Measurements from ENCODE around the gene BTRC. TPM values are rescaled to one million over a fixed set of nuclear protein-coding genes. Genes with fewer than 3 reads are reported as not detected.

BTRC gene
- polyA plus RNA-seq, 2 of the 4 experiments (the other 2 are of a cell fraction) = 8.0 to 23.1 TPM

DNA sequence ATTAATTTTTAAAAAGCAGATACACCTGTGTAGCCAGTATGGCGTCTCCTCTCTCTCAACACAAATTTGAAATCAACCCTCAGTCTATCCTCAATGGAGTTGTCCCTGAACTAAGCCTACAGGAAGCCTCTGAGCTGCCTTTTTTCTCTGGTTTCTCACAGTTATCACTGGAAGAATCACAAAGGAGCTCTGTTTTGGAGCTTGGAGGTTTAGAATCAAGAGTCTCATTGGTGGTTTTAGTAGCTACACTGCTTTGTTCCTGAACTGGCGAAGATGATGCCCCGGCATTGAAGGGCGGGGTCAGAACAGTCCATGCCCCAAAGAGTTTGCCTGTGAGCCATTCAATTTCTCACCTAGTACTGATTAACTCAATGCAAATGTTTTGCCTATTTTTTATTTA lies 16.1 kb upstream of the BTRC start (continued):
- TF ChIP-seq CHD2 (IDR thresholded peaks at IDR 0.05; ENCODE audit: low read length, partially characterized antibody) (no peak), PHF8 (IDR thresholded peaks at IDR 0.05; ENCODE audit: borderline replicate concordance, low read depth) (no peak), MAFK (IDR thresholded peaks at IDR 0.05; ENCODE audit: partially characterized antibody) (no peak)

DNA sequence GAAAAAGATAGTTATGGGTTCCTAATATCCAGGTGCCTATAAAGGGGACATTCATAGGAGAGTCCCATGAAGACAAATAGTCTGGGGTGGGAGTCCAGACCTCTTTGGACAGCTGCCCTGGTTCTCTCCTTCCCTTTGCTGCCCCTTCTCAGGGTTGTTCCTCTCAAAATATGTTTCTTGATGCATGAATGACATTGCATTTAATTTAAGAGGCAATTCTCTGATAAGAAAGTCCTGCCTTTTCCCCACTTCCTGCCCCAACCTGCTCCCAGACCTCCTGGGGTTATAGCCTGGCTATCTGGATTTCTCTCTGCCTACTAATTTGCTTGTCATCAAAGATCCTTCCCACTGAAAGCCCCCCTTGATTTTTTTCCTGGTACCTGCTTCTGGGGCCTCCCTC lies 12.5 kb upstream of the BTRC start:
- no peak overlapping the region for H3K4me3 ChIP-seq
- no peak for FAIRE-seq
- H3K4me2 ChIP-seq = no peak overlapping the region
- DNase-seq (ENCODE audit: low read depth in 1 of 2, low spot score in 1 of 2) = no peak
- H3K4me1 ChIP-seq = peaks cover 5% of the 10 kb centered on the region; the same call in 1 of the 3 replicates
- ATAC-seq = no peak
- no peak for TF ChIP-seq RAD21 (conservative IDR thresholded peaks at IDR 0.05 in 1 of 2, IDR thresholded peaks at IDR 0.05 in 1 of 2)
- no peak for TF ChIP-seq EHF (CRISPR knock-in tag; IDR thresholded peaks at IDR 0.05)
- no peak for TF ChIP-seq FOSL2 (IDR thresholded peaks at IDR 0.05)
- no peak for TF ChIP-seq FOSL2 (CRISPR knock-in tag; IDR thresholded peaks at IDR 0.05)
- no peak for TF ChIP-seq EP300 (IDR thresholded peaks at IDR 0.05)
- no peak for TF ChIP-seq POLR2AphosphoS2 (conservative IDR thresholded peaks at IDR 0.05; ENCODE audit: low read length)
- no peaks in the 10 kb centered on the region for H3K9me3 ChIP-seq
- POLR2A ChIA-PET = no interaction called here
- CTCF ChIA-PET = no interaction called here
- no peak overlapping the region for H3K27ac ChIP-seq

DNA sequence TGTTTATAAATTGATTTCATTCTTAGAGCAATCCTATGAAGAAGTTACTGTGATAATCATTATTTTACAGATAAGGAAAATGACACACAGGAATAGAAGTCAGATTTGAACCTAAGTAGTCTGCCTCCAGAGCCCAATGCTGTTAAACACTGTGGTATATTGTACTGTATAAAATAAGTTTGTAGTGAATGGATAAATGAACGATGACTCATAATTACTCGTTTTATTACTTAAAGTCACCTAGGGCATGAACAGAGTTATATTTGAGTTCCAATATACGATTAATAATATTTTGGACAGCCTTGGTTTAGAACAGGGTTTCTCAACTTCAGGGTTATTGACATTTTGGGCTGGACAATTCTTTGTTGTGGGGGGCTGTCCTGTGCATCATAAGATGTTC lies 7.8 kb upstream of the BTRC start:
- ChIA-PET CTCF (no interaction called here), POLR2A (no interaction called here)
- TF ChIP-seq, protein P1, sequence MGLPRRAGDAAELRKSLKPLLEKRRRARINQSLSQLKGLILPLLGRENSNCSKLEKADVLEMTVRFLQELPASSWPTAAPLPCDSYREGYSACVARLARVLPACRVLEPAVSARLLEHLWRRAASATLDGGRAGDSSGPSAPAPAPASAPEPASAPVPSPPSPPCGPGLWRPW (IDR thresholded peaks at IDR 0.05) = no peak
- no peak for TF ChIP-seq FOSL2 (IDR thresholded peaks at IDR 0.05)
- peak; percentile 75 for TF ChIP-seq FOSL2 (CRISPR knock-in tag; IDR thresholded peaks at IDR 0.05)
- Histone ChIP-seq H3K4me1 (peaks cover 5% of the 10 kb centered on the region; the same call in 1 of the 3 replicates), H3K4me3 (no peak overlapping the region), H3K4me2 (peak overlapping the region; percentile 10; the same call in 1 of the 3 replicates), H3K9me3 (no peaks in the 10 kb centered on the region), H3K27ac (no peak overlapping the region)
- no peak for FAIRE-seq
- ATAC-seq = no peak
- no peak for DNase-seq (ENCODE audit: low read depth in 1 of 2, low spot score in 1 of 2)
- WGBS (ENCODE audit: missing lambda C conversion rate) = 15% methylated on average over 3 of the region's 3 CpGs

DNA sequence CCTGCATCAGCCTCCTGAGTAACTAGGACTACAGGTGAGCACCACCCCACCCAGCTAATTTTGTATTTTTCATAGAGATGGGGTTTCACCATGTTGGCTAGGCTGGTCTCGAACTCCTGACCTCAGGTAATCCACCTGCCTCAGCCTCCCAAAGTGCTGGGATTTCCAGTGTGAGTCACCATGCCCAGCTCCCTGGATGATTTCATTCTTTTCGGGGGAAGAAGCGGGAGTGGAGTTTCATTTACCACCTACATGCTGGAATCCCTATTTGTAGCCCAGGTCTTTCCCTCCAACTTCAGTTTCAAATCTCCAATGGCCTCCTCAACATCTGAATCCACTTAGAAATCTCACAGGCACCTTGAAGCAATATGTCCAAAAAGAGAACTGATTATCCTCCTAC lies 2.9 kb upstream of the BTRC start:
- no peak for FAIRE-seq
- Histone ChIP-seq H3K4me3 (no peak overlapping the region), H3K9me3 (no peaks in the 10 kb centered on the region), H3K4me2 (no peak overlapping the region), H3K4me1 (peaks cover 15% of the 10 kb centered on the region; the same call in 2 of the 3 replicates), H3K27ac (no peak overlapping the region)
- ChIA-PET POLR2A (no interaction called here), CTCF (interaction anchor here (0.5 kb wide), 1 partner anchor 45 kb away, joined by 3 read pairs; no protein-coding TSS in a partner anchor)
- TF ChIP-seq RAD21 (conservative IDR thresholded peaks at IDR 0.05 in 1 of 2, IDR thresholded peaks at IDR 0.05 in 1 of 2) = no peak
- TF ChIP-seq GATA3 (IDR thresholded peaks at IDR 0.05; ENCODE audit: borderline replicate concordance) = no peak
- TF ChIP-seq SMC3 (IDR thresholded peaks at IDR 0.05) = no peak
- no peak for TF ChIP-seq FOSL2 (IDR thresholded peaks at IDR 0.05)
- TF ChIP-seq FOSL2 (CRISPR knock-in tag; IDR thresholded peaks at IDR 0.05) = no peak
- TF ChIP-seq, protein P2, sequence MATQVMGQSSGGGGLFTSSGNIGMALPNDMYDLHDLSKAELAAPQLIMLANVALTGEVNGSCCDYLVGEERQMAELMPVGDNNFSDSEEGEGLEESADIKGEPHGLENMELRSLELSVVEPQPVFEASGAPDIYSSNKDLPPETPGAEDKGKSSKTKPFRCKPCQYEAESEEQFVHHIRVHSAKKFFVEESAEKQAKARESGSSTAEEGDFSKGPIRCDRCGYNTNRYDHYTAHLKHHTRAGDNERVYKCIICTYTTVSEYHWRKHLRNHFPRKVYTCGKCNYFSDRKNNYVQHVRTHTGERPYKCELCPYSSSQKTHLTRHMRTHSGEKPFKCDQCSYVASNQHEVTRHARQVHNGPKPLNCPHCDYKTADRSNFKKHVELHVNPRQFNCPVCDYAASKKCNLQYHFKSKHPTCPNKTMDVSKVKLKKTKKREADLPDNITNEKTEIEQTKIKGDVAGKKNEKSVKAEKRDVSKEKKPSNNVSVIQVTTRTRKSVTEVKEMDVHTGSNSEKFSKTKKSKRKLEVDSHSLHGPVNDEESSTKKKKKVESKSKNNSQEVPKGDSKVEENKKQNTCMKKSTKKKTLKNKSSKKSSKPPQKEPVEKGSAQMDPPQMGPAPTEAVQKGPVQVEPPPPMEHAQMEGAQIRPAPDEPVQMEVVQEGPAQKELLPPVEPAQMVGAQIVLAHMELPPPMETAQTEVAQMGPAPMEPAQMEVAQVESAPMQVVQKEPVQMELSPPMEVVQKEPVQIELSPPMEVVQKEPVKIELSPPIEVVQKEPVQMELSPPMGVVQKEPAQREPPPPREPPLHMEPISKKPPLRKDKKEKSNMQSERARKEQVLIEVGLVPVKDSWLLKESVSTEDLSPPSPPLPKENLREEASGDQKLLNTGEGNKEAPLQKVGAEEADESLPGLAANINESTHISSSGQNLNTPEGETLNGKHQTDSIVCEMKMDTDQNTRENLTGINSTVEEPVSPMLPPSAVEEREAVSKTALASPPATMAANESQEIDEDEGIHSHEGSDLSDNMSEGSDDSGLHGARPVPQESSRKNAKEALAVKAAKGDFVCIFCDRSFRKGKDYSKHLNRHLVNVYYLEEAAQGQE (IDR thresholded peaks at IDR 0.05) = no peak
- TF ChIP-seq, protein P3, sequence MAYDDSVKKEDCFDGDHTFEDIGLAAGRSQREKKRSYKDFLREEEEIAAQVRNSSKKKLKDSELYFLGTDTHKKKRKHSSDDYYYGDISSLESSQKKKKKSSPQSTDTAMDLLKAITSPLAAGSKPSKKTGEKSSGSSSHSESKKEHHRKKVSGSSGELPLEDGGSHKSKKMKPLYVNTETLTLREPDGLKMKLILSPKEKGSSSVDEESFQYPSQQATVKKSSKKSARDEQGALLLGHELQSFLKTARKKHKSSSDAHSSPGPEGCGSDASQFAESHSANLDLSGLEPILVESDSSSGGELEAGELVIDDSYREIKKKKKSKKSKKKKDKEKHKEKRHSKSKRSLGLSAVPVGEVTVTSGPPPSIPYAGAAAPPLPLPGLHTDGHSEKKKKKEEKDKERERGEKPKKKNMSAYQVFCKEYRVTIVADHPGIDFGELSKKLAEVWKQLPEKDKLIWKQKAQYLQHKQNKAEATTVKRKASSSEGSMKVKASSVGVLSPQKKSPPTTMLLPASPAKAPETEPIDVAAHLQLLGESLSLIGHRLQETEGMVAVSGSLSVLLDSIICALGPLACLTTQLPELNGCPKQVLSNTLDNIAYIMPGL (CRISPR knock-in tag; IDR thresholded peaks at IDR 0.05; ENCODE audit: borderline replicate concordance) = no peak
- no peak for TF ChIP-seq ZSCAN20 (CRISPR knock-in tag; IDR thresholded peaks at IDR 0.05)
- TF ChIP-seq EP300 (IDR thresholded peaks at IDR 0.05) = no peak
- no peak for TF ChIP-seq KDM1A (IDR thresholded peaks at IDR 0.05; ENCODE audit: low read depth)
- TF ChIP-seq JUNB (IDR thresholded peaks at IDR 0.05) = no peak
- TF ChIP-seq CEBPB (IDR thresholded peaks at IDR 0.05) = no peak
- no peak for TF ChIP-seq RFX5 (IDR thresholded peaks at IDR 0.05)
- no peak for ATAC-seq
- 38% methylated on average over 3 of the region's 3 CpGs for WGBS (ENCODE audit: missing lambda C conversion rate)
- DNase-seq (ENCODE audit: low read depth in 1 of 2, low spot score in 1 of 2) = no peak

All from A549 (cell line).